Cardiac muscle cell (in vitro differentiated cells and primary cell): ENCODE measurements around the gene THADA. TPM values are rescaled to one million over a fixed set of nuclear protein-coding genes. Genes with fewer than 3 reads are reported as not detected.

ENCODE experiments used
- DNase-seq, 2 donors: peaks; one replicate each; pipeline versions ENCODE4 v3.0.0 to v3.0.0-alpha.2; 2010 to 2017; ENCODE audit warnings: low read depth in 1 of 2, low spot score in 1 of 2
- H3K27ac ChIP-seq: fragments of 200-600 bp; sonication (generic); 2 replicates; pipeline ENCODE4 v1.5.1; 2016
- H3K27me3 ChIP-seq: fragments of 200-600 bp; sonication (generic); 2 replicates; pipeline ENCODE4 v1.6.0; 2016; ENCODE audit warnings: control low read depth
- H3K36me3 ChIP-seq: fragments of 200-600 bp; sonication (generic); 2 replicates; pipeline ENCODE4 v1.5.1; 2016; ENCODE audit warnings: control low read depth
- H3K4me1 ChIP-seq: fragments of 200-600 bp; sonication (generic); 2 replicates; pipeline ENCODE4 v1.8.1; 2017; ENCODE audit warnings: low read depth, mild to moderate bottlenecking, mixed run types
- H3K4me3 ChIP-seq: fragments of 200-600 bp; sonication (generic); 2 replicates; pipeline ENCODE4 v1.5.1; 2016; ENCODE audit warnings: mild to moderate bottlenecking
- H3K9me3 ChIP-seq: fragments of 200-600 bp; sonication (generic); 2 replicates; pipeline ENCODE4 v1.5.1; 2017; ENCODE audit warnings: low read depth, mild to moderate bottlenecking, control low read depth
- CTCF ChIP-seq: IDR thresholded peaks from 2 replicates; pipeline ENCODE4 v1.5.1; 2012; ENCODE audit warnings: low read depth, mild to moderate bottlenecking, low read length
- polyA plus RNA-seq: library from polyadenylated mRNA; unstranded; fragments of >200 nt; fragmentation: Nextera tagmentation; extraction: Ambion mirVana; gene quantifications from 2 replicates; pipeline ENCODE4 v1.2.1, GENCODE V29; 2016
- total RNA-seq: library from RNA; depleted of rRNA; stranded (reverse); fragments of >200 nt; gene quantifications from 2 replicates; pipeline ENCODE4 v1.2.3, GENCODE V29; 2016

THADA gene
- total and polyA plus RNA-seq, 2 experiments from 2014 or later: 11.9 to 17.3 TPM

GRCh38 chr2:43634604-43635306 lies 38.9 kb upstream of the THADA start:
- DNase-seq: peak in 1 of 2 donors; percentile 90
- Histone ChIP-seq H3K27me3 (peaks cover 11% of the 10 kb centered on the region), H3K9me3 (no peaks in the 10 kb centered on the region), H3K4me3 (no peak overlapping the region), H3K4me1 (no peaks in the 10 kb centered on the region), H3K27ac (no peak overlapping the region), H3K36me3 (no peaks in the 10 kb centered on the region)
- no peak for TF ChIP-seq CTCF

GRCh38 chr2:43631618-43632317 lies 35.9 kb upstream of the THADA start:
- no peaks in the 10 kb centered on the region for H3K27me3 ChIP-seq
- H3K36me3 ChIP-seq: no peaks in the 10 kb centered on the region
- no peak overlapping the region for H3K4me3 ChIP-seq
- no peak for TF ChIP-seq CTCF
- DNase-seq: no peak
- no peaks in the 10 kb centered on the region for H3K9me3 ChIP-seq
- no peak overlapping the region for H3K27ac ChIP-seq
- H3K4me1 ChIP-seq: no peaks in the 10 kb centered on the region

- Histone ChIP-seq H3K9me3 (no peaks in the 10 kb centered on the region), H3K4me1 (no peaks in the 10 kb centered on the region), H3K36me3 (no peaks in the 10 kb centered on the region), H3K27ac (no peak overlapping the region), H3K4me3 (no peak overlapping the region), H3K27me3 (no peaks in the 10 kb centered on the region)
- peak; percentile 24 to 65 for DNase-seq
- no peak for TF ChIP-seq CTCF
These were observed 27.2 kb upstream of the THADA start for GRCh38 chr2:43622931-43623451.

- DNase-seq: no peak
- H3K9me3 ChIP-seq: no peaks in the 10 kb centered on the region
- no peak for TF ChIP-seq CTCF
- H3K27ac ChIP-seq: no peak overlapping the region
- no peaks in the 10 kb centered on the region for H3K27me3 ChIP-seq
- H3K4me3 ChIP-seq: no peak overlapping the region
- H3K36me3 ChIP-seq: no peaks in the 10 kb centered on the region
- no peaks in the 10 kb centered on the region for H3K4me1 ChIP-seq
These were observed 23.7 kb upstream of the THADA start for GRCh38 chr2:43619511-43619910.

GRCh38 chr2:43616967-43617680 lies 21.3 kb upstream of the THADA start:
- Histone ChIP-seq H3K4me1 (no peaks in the 10 kb centered on the region), H3K27ac (no peak overlapping the region), H3K4me3 (no peak overlapping the region), H3K36me3 (no peaks in the 10 kb centered on the region), H3K27me3 (no peaks in the 10 kb centered on the region), H3K9me3 (no peaks in the 10 kb centered on the region)
- no peak for TF ChIP-seq CTCF
- no peak for DNase-seq
